IPS-NIHi7 (cell line): Measurements from ENCODE around the gene SIK3.

ENCODE experiments used
- DNase-seq: peaks from one replicate; pipeline ENCODE4 v3.0.0; 2012; ENCODE audit warnings: mixed read lengths; ENCODE audit errors: extremely low spot score

SIK3 gene

DNA sequence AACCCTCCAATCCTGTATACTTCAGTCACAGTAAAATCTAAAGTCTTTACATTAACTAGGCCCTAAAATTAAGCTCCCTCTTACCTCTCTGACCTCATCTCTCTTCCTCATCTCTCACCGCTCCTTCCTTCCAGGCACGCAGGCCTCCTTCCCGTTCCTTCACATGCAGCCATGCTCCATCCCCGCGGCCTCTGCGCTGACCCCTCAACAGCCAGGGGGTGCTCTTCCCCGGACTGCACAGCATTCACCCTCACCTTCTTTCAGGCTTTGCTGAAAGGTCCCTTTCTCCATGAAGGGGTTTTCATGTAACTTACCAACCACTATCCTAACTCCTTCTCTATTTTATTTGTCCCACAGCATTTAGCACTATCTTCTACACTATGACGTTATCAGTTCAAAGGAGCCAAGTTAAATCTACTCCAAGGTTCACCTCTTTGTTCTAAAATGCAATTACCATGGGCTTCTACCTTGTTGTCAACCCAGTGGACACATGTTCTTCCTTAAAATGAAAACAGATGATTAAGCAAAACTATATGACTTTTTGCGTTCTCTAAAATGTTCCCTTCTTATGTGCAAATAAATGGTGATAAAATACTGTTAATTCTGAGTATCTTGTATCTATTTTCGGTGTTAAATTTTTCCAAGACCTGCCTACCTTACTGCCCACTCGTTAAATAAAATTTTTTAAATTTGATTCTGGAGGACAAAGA is 203.0 kb downstream of the SIK3 start:
- DNase-seq = peak; percentile 86

DNA sequence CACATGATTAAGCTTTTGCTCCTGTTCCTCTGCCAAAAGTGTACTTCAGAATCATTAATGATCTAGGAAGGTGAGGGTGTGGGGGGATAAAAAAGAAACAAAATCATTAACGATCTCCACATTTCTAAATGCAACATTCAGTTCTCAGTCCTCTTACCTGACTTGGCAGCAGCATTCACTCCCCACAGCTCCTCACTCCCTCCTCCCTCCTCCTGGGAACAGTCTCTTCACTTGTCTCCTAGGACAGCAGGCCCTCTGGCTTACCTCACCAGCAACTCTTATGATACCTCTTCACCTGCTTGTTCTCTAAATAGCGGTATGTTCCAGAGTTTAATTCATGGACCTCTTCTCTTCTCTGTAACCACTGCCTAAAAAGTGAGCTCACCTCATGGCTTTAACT is 204.3 kb downstream of the SIK3 start:
- DNase-seq = no peak

DNA sequence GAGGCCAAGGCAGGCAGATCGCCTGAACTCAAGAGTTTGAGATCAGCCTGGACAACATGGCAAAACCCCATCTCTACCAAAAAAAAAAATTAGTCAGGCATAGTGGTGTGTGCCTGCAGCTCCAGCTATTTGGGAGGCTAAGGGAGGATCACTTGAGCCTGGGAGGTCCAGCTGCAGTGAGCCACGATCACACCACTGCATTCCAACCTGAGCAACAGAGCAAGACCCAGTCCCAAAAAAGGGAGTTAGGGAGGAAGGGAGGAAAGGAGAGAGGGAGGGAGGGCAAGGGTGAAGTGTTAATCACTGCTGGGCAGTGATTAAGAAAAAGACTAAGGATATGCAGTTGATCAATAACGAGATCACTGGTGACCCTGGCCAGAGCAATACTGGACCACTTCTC is 204.8 kb downstream of the SIK3 start:
- no peak for DNase-seq

DNA sequence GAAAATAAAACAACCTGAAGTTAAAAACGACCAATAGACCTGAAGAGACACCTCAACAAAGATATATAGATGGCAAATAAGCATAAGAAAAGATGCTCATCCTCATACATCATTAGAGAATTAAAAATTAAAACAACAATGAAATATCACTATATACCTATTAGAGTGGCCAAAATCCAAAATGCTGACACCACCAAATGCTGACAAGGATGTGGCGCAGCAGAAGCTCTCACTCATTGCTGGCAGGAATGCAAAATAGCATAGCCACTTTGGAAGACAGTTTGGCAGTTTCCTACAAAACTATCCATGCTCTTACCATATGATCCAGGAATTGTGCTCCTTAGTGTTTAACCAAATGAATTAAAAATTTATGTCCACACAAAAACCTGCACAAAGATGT is 205.9 kb downstream of the SIK3 start:
- DNase-seq = no peak

- DNase-seq = no peak
These were observed 206.5 kb downstream of the SIK3 start for GRCh38 chr11:116891746-116892145.

GRCh38 chr11:116890607-116891006 is 207.6 kb downstream of the SIK3 start:
- no peak for DNase-seq

DNA sequence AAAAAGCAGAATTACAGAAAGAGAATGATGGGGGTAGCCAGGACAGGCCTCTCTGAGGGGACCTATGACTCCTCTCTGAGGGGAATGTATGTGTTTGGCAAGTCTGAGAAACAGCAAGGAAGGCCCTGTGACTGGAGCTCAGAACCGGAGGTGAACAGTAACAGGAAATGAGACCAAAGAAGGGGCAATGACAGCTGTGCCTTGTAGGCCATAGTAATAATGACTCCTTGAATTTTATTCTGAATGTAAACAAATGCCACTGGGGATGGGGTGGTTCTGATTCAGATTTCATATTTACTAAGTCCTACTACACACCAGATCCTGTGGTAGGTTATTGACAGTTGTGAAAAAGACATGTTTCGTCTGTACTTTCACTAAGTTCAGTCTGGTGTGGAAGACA is 208.0 kb downstream of the SIK3 start:
- DNase-seq = no peak

DNA sequence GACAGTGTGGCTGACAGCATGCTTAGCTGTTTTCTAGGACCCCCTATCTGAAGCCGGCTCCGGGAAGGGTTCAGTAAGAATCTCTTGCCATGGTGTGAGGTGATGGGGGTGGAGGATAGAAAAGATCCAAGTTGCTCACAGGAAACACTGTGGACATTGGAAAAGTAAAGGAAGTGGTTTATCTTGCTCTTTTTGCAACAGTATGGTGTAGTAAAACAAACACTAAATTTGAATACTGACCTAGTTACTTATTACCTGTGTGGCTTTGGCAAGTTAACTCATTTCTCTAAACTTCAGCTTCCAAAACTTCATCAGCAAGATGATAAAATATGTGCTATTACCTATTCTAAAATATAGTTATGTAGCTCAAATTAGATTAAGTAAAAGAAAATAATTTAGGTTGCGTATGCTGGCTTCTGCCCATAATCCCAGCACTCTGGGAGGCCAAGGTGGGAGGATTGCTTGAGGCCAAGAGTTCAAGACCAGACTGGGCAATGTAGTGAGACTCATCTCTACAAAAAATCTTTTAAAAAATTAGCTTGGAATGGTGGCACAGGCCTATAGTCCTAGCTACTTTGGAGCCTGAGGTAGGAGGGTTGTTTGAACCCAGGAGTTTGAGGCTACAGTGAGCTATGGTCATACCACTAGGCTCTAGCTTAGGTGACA is 209.2 kb downstream of the SIK3 start:
- no peak for DNase-seq

DNA sequence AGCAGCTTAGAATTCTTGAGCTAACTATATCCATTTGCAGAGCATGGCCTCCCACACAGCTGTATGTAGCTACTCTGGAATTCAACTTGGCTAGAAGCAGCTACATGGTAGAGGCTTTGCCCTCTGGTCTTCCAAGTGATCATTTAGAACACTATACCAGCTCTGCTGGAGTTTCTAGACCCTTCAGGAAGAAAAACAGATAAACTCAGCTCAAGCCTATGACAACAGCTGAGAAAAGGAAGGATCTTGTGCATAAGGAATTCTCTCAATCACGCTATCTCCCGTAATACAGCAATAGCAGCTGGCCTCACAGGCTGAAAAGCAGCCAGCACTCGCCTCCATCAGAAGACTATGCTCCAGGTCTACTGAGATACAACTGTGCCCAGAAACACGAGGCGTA is 210.2 kb downstream of the SIK3 start:
- no peak for DNase-seq

DNA sequence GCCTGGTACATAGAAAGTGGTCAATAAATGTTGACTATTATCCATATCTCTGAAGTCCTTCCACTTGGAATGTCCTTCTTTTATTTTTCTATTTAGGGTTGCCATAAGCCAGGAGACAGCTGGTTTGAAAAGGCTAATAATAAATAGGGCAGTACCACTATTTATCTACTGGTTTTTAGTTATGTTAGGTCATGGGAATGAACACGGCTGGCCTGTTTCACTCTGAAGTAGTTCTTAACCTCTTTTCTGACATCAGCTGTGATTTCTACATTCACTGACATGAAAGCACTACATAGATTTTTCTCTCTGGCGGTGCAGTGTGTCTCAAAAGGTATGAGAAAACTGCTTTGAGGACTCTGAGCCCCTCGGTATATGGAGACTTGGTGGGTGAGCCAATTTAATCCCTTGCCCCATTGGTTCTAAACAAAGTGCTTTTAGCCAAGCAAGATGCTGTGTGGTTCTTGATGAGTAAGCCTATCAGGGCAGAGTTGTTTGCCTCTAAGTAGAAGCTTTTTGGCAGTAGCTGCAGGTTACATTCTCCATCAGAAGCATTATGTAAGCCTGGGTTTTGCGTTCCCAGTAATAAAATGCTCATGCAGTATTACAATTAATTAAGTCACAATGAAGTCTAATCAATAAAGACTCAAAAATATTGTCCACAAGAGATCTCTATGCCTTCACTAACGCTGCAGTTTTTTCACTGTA is 212.1 kb downstream of the SIK3 start:
- no peak for DNase-seq

DNA sequence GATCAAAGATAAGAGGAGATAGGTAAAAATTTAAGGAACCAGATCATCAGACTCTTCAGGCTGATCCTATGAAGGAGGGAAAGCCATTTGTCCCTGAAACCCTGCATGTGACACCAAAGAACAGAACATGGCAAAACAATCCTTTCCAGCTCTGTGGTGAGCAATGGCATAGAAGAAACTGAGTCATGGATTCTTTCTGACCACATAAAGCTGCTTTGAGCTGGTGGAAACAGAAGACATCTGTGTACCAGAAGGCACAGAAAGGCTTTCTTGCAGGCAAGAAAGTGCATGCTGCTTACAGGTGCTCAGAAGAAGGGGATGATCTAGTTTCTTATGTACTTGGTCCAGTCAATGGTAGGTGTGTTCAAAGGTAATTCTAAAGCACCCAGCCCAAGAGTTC is 215.8 kb downstream of the SIK3 start:
- DNase-seq = no peak

DNA sequence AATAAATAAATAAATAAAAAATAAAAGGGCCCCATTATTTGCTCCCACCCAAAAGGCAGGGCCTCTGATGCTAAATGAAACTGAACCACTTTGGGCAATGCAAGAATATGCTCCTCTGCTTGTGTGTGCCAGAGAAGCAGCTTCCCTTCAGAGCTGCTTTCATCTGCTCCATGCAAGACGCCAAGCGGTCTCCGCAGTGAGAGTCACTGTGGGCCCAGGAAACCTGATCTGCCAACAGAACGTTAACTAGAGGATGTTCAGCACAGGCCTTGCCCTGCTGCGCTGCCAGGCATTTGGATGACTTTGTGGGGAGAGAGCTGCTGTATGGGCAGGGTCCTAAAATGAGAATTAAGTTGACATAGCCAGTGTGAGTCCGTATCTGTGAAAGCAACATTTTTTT is 217.1 kb downstream of the SIK3 start:
- no peak for DNase-seq

- DNase-seq = peak; percentile 67
These were observed 218.2 kb downstream of the SIK3 start for GRCh38 chr11:116879800-116880625.

GRCh38 chr11:116876656-116877055 is 221.6 kb downstream of the SIK3 start:
- DNase-seq = no peak

GRCh38 chr11:116875194-116875593 is 223.0 kb downstream of the SIK3 start:
- DNase-seq = no peak

GRCh38 chr11:116874251-116874650 is 224.0 kb downstream of the SIK3 start:
- DNase-seq = no peak

- no peak for DNase-seq
These were observed 224.8 kb downstream of the SIK3 start for GRCh38 chr11:116873381-116873780.

DNA sequence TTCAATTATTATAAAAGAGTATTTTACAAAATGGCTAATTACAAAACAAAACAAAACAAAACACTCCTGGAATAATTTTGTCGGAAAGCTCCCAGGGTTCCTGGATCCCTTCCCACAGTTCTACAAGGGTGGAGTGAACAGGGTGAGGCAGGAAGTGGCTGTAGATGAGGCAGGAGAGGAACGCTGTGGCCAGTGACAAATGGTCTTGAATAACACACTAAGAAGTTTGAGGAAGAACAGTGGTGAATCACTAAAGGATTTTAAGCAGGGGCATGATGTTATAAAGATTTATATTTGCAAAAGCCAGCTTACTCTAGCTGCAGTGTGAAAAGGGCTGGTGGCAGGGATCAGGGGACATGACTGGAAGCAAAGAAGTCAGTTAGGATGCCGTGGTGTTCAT is 227.0 kb downstream of the SIK3 start:
- DNase-seq = no peak

- no peak for DNase-seq
These were observed 228.2 kb downstream of the SIK3 start for GRCh38 chr11:116870054-116870453.

GRCh38 chr11:116869610-116870009 is 228.6 kb downstream of the SIK3 start:
- DNase-seq = no peak

GRCh38 chr11:116868066-116868465 is 230.2 kb downstream of the SIK3 start:
- DNase-seq = no peak

DNA sequence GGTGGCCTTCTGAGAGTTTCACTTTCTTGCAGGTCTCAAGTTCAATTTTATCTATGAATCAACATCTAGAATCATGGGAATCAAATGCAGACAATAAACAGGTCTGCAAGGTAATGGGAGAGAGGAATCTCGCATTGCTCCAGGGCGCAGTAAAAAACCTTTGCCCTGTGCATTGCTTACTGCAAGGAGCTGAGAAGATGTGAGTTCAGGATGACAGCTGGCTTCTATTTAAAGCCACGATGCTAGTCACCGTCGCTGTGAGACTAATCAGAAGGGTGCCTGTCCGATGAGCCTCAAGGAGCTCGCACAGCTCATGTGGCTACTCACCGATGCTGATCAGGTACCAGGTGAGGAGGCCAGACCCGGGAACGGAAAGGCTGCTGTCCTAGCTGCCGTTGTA is 230.6 kb downstream of the SIK3 start:
- DNase-seq = no peak
